Kidney (tissue), 14 donors: Measurements from ENCODE around the gene SSNA1. TPM values are rescaled to one million over a fixed set of nuclear protein-coding genes. Genes with fewer than 3 reads are reported as not detected.

Experiments used
- DNase-seq, 5 donors: peaks; one replicate each; pipeline ENCODE4 v3.0.0-alpha.2; 2013 to 2020
- FAIRE-seq: peaks from 2 replicates; lab custom pipeline; 2012; peaks lifted over from hg19 to GRCh38; lab: Jason Lieb, UNC
- H3K27ac ChIP-seq, 2 donors: one replicate each; pipeline ENCODE4 v1.7.0; 2013; ENCODE audit warnings: low read depth in 2 of 2, low read length in 2 of 2, inconsistent platforms in 1 of 2
- H3K27me3 ChIP-seq: one replicate; pipeline ENCODE4 v1.7.1; 2013; ENCODE audit warnings: low read length, inconsistent platforms; ENCODE audit not compliant: control insufficient read depth, insufficient read depth
- H3K36me3 ChIP-seq, 3 donors: one replicate each; pipeline versions ENCODE4 v1.7.0 to v1.7.1; 2013; ENCODE audit warnings: low read length in 3 of 3, control low read depth in 1 of 3, inconsistent platforms in 1 of 3; ENCODE audit not compliant: insufficient read depth in 3 of 3, control insufficient read depth in 2 of 3
- H3K4me1 ChIP-seq, 3 donors: one replicate each; pipeline versions ENCODE4 v1.7.0 to v1.7.1; 2013; ENCODE audit warnings: low read length in 3 of 3, inconsistent platforms in 1 of 3, low read depth in 1 of 3; ENCODE audit not compliant: control insufficient read depth in 2 of 3, insufficient read depth in 2 of 3
- H3K4me3 ChIP-seq, 3 donors: one replicate each; pipeline versions ENCODE4 v1.7.0 to v1.8.1; 2013; ENCODE audit warnings: low read length in 3 of 3, control low read depth in 1 of 3, inconsistent platforms in 1 of 3
- H3K9ac ChIP-seq, 3 donors: one replicate each; pipeline versions ENCODE4 v1.7.0 to v1.7.1; 2013; ENCODE audit warnings: low read length in 3 of 3, control low read depth in 1 of 3, inconsistent platforms in 1 of 3
- H3K9me3 ChIP-seq, 3 donors: one replicate each; pipeline versions ENCODE4 v1.7.0 to v1.7.1; 2013; ENCODE audit warnings: low read length in 3 of 3, control low read depth in 1 of 3, inconsistent platforms in 1 of 3; ENCODE audit not compliant: control insufficient read depth in 2 of 3, insufficient read depth in 1 of 3
- intact Hi-C: fragments of 100-400 bp; cut with DNase I; formaldehyde crosslinking; loops from one replicate; pipeline ENCODE4 v1.11.1; 2022
- polyA plus RNA-seq: library from polyadenylated mRNA; stranded (reverse); fragments of 350-450 nt; fragmentation: Illumina TruSeq; extraction: RNeasy Lipid Tissue Mini Kit (QIAGEN cat#74804); gene quantifications from one replicate; pipeline ENCODE4 v1.2.3, GENCODE V29; 2014; ENCODE audit warnings: low read depth, low replicate concordance; ENCODE audit not compliant: insufficient read depth
- total RNA-seq: library from RNA; stranded (reverse); fragmentation: NEBNext Ultra II Directional; extraction: Animal tissue kit (Norgen Biotek cat#: 25700); gene quantifications from one replicate; pipeline ENCODE4 v1.2.1, GENCODE V29; 2021
- TF ChIP-seq, protein P1 (sequence below): IDR thresholded peaks from 3 replicates; pipeline ENCODE4 v1.5.1; 2012; ENCODE audit warnings: mild to moderate bottlenecking, moderate library complexity, borderline replicate concordance; ENCODE audit not compliant: insufficient read depth; ENCODE audit errors: extremely low read depth
- donor health status: control.
- donor health status: control.
- donor health status: control.
- donor health status: control.
- donor health status: control.
- donor health status: DM: yes; HTN: yes; CAD: no.
- donor health status: Normal renal cell carcinoma (clear cell type).

Gene SSNA1
- total and polyA plus RNA-seq, 2 donors from 2014 or later, result 52.5 to 131 TPM

DNA sequence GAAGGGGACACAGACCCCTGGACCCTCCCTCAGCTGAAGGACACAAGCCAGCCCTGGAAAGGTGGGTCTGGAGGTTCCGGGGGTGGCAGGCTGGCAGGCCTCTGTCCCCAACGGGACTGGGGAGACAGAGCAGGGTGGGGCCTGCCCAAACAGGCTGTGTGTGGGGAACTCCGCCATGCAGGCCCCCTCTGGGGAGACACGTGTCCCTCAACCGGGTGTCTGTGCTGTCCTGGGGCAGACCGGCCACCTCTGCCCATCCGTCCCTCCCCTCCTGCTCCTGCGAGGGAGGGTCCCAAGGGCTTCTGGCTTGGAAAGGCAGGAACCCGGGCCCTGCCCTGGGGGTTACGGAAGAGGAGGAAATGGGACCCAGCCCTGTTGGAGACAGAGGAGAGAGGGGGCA is 43.6 kb downstream of the SSNA1 start:
- no peaks in the 10 kb centered on the region for H3K36me3 ChIP-seq
- peak overlapping the region in 1 of 3 donors; percentile 25 for H3K4me3 ChIP-seq
- intact Hi-C loops, result loop anchor here (10.0 kb wide), 1 partner anchor 117 kb away; the partner anchor contains the start of gene DPP7
- H3K9ac ChIP-seq, result no peak overlapping the region
- no peaks in the 10 kb centered on the region for H3K27me3 ChIP-seq
- H3K27ac ChIP-seq, result no peak overlapping the region
- FAIRE-seq (no peak), DNase-seq (no peak)
- peaks cover 0 to 23% (median 11%) of the 10 kb centered on the region in 3 donors for H3K4me1 ChIP-seq
- TF ChIP-seq, protein P1, sequence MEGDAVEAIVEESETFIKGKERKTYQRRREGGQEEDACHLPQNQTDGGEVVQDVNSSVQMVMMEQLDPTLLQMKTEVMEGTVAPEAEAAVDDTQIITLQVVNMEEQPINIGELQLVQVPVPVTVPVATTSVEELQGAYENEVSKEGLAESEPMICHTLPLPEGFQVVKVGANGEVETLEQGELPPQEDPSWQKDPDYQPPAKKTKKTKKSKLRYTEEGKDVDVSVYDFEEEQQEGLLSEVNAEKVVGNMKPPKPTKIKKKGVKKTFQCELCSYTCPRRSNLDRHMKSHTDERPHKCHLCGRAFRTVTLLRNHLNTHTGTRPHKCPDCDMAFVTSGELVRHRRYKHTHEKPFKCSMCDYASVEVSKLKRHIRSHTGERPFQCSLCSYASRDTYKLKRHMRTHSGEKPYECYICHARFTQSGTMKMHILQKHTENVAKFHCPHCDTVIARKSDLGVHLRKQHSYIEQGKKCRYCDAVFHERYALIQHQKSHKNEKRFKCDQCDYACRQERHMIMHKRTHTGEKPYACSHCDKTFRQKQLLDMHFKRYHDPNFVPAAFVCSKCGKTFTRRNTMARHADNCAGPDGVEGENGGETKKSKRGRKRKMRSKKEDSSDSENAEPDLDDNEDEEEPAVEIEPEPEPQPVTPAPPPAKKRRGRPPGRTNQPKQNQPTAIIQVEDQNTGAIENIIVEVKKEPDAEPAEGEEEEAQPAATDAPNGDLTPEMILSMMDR, result no peak
- no peaks in the 10 kb centered on the region for H3K9me3 ChIP-seq

DNA sequence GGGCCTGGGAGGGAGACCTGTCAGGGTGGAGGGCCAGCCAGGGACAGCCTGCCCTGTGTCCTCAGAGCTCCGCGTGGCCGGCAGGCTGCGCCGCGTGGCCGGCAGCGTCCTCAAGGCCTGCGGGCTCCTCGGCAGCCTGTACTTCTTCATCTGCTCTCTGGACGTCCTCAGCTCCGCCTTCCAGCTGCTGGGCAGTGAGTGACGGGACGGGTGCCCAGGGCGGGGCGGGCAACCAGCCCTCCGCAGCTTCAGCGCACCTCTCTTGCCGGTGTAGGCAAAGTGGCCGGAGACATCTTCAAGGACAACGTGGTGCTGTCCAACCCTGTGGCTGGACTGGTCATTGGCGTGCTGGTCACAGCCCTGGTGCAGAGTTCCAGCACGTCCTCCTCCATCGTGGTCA is 44.0 kb downstream of the SSNA1 start:
- intact Hi-C loops, result loop anchor here (10.0 kb wide), 1 partner anchor 118 kb away; the partner anchor contains the start of gene DPP7
- no peak for FAIRE-seq
- Histone ChIP-seq H3K27ac (no peak overlapping the region), H3K27me3 (no peaks in the 10 kb centered on the region), H3K9me3 (no peaks in the 10 kb centered on the region), H3K36me3 (no peaks in the 10 kb centered on the region), H3K4me3 (peak overlapping the region in 1 of 3 donors; percentile 25), H3K9ac (no peak overlapping the region), H3K4me1 (peaks cover 0 to 19% (median 9%) of the 10 kb centered on the region in 3 donors)
- DNase-seq, result no peak
- TF ChIP-seq, protein P1, result no peak

DNA sequence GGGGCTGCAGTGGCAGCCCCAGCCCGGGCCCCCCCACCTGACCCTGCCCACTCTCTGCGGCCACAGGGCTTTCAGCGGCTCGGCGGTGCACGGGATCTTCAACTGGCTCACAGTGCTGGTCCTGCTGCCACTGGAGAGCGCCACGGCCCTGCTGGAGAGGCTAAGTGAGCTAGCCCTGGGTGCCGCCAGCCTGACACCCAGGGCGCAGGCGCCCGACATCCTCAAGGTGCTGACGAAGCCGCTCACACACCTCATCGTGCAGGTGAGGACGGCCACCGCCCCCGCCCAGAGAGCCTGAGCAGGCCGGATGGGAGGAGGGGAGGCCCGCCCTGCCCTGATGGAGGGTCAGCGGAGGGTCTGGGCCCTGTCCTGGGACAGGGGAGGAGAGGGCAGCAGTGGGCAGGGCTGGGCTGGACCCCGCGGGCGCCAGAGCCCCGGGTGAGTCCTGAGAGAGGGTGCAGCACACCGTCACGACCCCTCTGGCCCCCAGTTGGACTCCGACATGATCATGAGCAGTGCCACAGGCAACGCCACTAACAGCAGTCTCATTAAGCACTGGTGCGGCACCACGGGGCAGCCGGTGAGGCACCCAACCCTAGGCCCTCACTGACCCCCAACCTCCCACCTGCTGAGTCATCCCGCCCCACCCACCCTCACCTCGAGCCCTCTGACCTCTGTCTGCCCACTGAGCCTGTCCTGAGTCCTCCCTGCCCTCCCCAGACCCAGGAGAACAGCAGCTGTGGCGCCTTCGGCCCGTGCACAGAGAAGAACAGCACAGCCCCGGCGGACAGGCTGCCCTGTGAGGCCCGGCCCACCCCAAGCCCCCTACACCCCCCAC is 44.9 kb downstream of the SSNA1 start:
- FAIRE-seq (no peak), DNase-seq (no peak)
- intact Hi-C loops, result loop anchor here (10.0 kb wide), 1 partner anchor 119 kb away; the partner anchor contains the start of gene DPP7

More for the DNA sequence above, 44.9 kb downstream of the SSNA1 start:
- no peak overlapping the region for H3K4me3 ChIP-seq
- TF ChIP-seq, protein P1, result no peak
- H3K9ac ChIP-seq, result no peak overlapping the region
- H3K9me3 ChIP-seq, result no peaks in the 10 kb centered on the region
- no peaks in the 10 kb centered on the region for H3K36me3 ChIP-seq
- no peaks in the 10 kb centered on the region for H3K27me3 ChIP-seq
- no peak overlapping the region for H3K27ac ChIP-seq
- H3K4me1 ChIP-seq, result peaks cover 0 to 16% (median 9%) of the 10 kb centered on the region in 3 donors
